DLD1 (cell line): ENCODE results near the gene TIAM2.
"Not testable (repeated sequence)": the region's sequence is repeated elsewhere in the genome, so short reads cannot be mapped to it uniquely, and the experiment has no call there.

Source experiments
- in situ Hi-C: cut with HindIII; loops from 2 replicates; pipeline ENCODE4 v1.10.0; 2017; ENCODE audit warnings: low sequenced_read_pairs

TIAM2 gene

DNA sequence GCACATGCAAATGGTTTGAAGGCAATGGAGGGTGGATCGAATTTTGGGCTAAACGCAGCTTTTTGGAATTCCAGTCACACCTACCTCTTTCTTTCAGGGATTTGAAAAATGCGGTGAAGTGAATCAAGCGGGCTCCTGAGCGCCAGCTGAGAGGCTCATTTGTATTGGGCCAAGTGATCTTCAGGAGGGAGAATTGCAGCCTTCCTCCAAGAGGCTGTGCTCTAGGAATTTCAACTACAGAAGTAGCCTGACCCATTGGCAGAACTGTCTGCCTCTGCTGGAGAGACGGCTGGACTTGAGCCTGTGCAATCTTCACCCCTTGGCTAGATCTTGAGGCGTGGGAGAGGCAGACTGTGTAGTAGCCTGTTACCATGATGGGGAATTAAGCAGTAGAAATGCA is 5.7 kb upstream of the TIAM2 start:
- in situ Hi-C loops = no loop called here

DNA sequence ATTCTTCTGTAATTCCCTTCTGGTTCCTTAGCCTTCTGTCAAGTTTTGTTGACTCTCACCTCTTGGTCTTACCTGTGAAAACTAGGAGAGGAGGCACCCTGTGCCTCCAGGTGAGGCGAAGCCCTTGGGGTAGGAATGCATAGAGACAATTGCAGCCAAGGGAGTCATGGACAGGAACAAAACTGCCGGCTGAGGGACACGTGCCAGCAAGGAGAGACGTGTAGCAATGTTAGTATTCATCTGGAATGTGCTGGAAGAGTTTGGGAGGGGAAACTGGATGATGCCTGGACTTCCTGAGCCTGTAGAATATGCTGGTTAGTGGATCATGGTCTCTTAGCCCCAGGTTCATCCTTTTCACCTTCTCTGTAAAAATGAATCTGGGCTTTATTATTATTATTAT is 3.9 kb upstream of the TIAM2 start:
- in situ Hi-C loops = no loop called here

DNA sequence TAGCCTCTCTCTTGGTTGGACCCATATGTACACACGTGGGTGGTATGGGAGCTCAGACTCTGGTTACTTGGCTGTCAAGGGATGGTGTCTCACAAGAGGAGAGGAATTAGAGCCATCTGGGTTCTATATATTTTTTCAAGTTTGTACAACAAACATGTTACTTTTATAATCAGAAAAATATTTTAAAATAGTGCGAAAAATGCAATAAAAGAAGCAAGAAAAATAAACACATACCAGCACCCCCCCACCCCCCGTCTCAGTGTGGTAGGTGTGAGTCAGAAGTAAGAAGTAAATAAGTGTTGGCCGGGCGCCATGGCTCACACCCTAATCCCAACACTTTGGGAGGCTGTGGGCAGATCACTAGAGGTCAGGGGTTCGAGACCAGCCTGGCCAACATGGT is 2.1 kb upstream of the TIAM2 start:
- in situ Hi-C loops = no loop called here

DNA sequence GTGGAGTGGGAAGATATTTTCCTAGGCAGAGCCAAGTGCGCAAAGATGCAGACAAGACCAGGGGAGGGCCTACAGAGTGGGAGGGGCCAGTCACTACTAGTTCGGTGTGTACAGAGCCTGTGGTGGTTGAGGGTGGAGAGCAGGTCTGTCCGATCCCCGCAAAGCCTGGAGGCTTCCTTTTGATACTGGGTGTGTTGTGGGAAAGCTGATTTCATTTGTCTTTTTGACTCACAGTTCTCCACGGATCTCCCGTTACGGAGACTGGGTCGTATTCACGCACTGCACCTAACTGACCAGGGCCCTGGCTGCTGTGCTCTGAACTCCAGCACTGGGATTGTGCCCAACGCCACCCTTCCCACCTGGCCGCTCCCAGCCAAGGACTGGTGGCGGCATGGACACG is 1.4 kb upstream of the TIAM2 start:
- in situ Hi-C loops = no loop called here

DNA sequence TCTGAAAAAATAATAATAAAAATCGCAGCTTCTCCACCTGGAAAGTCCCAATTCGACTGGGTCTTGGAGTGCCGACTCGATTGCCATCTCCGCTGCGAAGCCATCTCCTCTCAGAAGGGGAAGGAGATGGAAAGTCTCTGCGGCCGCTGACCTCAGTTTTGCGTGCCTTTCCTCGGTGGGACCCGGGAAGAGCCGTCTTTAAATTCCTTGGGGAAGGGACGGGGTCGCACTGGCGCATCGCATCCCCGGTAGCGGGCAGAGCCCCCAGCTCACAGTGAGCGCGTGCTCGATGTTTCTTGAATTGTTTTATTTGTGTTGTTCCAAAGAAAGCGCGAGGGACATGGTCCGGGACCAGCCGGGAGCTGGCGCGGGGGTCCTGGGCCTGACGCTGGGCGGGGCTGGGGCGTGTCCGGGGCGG is 270 bp upstream of the TIAM2 start:
- in situ Hi-C loops = no loop called here

DNA sequence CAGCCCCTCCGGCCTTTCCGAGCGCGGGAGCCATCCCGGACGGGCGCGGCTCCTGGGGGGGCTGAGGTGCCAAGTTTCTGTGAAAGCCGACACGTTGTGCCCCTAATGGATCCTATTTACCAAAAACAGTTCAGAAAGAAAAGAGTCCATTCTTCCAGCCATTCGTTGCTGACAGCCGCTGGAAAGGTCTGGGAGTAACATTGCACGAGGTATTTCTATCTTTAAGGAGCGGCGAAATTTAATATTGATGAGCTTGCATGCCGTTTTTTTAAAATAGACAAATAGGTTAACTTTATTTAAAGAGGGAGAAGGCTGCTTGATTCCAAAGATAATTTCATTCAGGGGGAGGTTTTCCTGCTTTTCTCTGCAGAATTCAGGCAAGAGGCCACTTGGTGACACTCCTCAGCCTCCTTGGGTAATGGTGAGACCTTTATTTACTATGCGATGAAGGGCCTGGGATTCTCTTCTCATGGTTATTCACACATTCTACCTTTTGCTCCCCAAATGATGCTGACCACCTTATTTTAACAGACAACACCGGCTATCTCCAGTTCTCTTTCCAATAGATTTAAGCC is 988 bp downstream of the TIAM2 start:
- in situ Hi-C loops = no loop called here

DNA sequence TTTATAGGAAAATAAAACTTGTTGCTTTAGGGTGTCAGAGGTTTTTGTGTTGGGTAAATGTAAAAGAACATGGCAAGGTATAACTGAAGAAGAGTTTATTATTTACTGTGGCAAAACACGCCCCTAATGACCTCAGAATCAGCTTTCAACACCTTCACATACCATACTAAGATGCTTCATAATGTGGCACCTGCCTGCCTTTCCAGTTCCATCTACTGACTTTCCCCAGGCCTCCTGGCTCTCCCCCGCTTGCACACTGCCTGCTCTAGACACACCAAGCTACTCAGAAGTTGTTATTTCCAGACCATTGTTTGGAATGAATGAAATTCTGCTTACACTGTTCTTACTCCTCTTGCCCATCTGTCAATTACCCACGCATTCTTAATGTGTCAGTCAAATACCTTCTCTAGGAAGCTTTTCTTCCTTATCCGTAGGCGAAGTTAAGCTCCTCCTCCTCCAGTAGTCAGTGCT is 1.8 kb downstream of the TIAM2 start:
- in situ Hi-C loops = no loop called here

DNA sequence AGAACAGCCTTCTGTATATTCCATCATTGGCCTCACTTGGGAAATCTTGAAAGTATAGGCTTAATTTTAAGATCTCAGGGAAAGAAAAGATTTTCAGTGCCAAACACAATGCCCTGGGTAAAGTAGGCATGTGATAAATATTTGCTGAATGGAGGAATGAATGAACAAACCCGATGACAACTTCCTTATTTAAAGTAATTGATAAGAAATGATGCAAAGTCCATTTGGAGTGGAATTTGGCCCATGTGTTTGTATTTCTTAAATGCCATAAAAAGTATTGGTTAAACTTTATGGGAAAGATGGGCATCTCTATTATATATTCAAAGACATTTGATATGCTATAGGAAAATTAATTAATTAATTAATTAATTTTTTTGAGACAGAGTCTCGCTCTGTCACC is 3.7 kb downstream of the TIAM2 start:
- in situ Hi-C loops = no loop called here

DNA sequence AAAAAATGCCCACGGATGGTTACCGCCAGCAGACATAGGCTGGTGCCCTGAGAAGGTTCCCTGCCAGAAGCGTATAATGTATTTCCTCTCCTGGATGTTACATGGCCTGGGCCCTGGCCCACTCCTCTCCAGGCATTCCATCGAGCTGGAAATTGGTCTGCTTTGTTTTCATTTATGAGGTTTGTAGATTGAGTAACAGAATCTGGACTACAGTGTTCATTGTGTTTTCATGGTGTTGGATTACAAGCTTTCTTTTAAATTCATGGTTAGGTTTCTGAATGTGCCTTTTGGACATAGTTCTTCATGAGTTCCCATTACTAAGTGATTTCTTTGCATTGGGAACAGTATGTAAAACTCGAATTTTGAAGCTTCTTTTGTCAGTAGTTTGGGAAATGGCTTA is 6.4 kb downstream of the TIAM2 start:
- in situ Hi-C loops = no loop called here

DNA sequence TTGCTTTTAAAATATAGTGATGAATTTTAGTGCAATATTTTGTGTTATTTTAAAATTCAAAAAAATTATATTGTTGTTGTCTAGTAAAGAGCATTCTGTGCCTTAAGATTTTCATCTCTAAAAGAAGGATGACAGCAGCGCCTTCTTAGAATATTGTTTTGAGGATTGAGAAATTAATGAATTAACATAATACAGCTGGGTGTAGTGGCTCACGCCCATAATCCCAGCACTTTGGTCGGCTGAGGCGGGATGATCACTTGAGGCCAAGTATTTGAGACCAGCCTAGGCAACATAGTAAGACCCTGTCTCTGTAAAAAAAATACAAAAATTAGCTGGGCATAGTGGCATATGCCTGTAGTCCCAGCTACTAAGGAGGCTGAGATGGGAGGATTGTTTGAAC is 6.8 kb downstream of the TIAM2 start:
- in situ Hi-C loops = no loop called here

DNA sequence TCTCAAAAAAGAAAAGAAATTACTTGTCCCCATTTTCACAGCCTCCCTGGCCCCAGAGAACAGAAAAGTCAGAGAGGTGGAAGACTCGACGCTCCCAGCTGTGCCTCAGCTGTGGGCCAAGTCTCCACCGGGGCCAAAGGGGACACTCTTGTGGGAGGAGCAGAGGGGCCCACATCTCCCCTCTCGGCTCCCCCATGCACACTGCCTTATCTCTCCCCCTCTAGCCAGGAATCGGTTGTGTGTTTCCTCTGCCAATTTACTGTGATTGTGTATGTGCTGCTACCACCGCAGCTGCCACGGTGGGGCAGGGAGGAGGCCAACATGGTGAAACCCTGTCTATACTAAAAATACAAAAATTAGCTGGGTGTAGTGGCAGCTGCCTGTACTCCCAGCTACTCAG is 8.4 kb downstream of the TIAM2 start:
- in situ Hi-C loops = no loop called here

DNA sequence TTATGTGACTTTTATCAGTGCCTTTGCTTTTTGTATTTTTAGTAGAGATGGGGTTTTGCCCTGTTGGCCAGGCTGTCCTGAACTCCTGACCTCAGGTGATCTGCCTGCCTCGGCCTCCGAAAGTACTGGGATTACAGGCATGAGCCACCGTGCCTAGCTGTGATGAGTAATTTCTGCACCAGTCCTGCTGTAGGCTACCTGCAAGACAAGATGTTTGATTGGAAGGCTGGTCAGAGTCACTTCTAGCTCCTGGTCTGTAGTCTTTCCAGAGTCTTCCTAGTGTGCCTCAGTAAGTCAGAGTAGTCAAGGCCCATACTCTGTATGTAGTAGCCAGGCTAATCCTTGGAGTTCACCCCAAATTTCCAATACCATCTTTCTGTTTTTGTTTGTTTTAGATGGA is 8.9 kb downstream of the TIAM2 start:
- in situ Hi-C loops = no loop called here

DNA sequence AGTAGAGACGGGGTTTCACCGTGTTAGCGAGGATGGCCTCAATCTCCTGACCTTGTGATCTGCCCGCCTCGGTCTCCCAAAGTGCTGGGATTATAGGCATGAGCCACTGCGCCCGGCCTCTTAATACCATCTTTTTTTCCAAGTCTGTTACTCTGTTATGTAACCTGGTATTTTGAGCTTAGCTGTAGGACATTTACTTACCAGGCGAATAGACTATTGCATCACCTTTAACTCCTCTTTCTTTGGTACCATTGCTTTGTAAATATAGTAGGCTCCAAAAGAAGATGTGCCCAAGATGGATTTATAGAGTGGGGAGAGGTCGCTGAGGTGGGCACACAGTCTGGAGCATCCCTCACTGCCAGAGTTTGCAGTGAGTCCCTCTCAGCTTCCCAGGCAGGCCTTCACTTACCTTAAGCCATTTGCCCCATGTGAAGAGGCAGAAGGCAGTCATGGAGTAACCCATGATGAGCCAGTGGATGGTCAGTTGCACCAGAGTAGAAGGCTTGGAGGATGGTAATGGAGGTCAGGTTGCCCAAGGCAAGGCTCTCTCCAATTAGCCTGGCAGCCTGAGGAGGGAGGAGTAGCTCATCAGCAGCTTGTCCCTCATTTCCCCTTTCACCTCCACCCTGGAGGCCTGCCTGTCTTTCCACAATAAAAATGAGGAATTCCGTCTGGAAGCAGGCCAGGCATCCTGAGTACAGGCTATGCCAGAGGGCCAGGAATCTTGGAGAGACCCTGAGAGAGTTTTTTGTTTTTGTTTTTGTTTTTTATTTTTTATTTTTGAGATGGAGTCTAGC is 9.7 kb downstream of the TIAM2 start:
- in situ Hi-C loops = no loop called here

DNA sequence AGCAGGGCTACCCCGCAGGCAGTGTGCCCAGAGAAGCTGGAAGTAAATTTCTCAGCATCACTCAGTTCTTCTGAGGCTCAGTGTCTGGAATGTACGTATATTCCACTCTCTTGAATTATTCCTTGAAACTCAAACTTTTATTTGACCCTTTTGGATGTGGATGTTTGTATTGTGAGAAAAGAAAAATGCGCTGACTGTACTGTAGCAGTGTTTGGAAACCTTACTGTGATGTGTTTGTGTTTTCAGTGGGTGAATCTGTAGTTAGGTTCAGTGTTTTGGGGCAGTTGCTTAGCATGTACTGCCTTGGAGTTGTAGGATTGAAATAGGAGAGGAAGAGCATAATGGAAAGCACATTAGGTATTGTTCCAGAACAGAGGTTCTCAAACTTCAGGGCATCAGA is 13.5 kb downstream of the TIAM2 start:
- in situ Hi-C loops = no loop called here

DNA sequence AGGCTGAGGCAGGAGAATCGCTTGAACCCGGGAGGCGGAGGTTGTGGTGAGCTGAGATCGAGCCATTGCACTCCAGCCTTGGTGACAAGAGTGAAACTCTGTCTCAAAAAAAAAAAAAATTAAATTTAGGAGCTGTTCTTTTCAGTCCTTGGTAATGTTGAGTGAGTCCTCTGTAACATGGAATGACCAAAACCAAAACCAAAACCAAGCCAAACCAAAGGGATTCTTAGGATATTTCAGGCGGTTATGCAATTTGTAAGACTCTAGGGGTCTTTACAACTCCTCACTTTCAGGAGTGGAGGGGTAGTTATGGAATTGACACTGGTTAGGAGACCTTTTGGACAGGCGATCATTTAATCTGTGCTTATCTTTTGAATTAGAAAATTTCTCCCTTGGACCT is 15.8 kb downstream of the TIAM2 start:
- in situ Hi-C loops = no loop called here

DNA sequence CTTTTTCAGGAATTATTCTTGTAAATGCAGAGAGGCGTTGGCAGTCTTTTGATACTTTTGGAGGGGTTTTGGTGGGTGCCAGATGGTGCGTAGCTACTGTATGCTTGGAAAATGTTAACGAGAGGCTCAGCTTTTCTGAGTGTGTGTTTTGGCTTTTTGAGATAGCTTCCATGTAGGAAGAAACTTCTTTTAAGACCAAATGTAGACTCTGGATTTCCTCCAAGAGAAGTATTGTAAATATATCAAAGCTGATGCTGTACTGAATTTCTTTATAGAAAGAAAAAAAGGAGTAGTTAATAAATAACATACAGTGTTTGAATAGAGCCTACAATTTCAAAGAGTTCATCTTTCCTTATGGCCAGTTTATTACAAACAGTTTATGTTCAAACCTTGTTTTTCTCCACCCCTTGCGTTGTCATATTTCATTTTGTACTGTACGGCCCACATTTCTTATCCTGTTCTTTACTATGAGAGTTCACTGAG is 16.7 kb downstream of the TIAM2 start:
- in situ Hi-C loops = no loop called here

DNA sequence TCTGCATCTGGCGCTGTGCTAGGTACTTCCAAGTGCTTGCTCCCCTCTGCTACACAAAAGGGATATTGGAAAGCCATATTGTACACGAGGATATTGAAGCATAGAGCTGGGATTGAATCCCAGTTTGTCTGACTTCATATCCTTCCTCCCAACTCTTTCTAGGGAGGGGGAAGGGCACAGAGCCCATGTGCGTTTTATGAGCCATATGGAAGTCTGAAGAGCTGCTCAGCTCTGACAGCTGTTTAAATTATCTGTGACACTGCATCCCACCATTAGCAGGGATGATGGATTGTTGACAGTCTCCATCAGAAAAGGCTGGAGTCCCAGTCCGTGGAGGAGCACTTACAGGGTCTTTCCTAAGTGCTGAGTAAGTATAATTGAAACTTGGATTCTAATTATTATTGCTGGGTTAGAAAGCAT is 18.4 kb downstream of the TIAM2 start:
- in situ Hi-C loops = no loop called here

DNA sequence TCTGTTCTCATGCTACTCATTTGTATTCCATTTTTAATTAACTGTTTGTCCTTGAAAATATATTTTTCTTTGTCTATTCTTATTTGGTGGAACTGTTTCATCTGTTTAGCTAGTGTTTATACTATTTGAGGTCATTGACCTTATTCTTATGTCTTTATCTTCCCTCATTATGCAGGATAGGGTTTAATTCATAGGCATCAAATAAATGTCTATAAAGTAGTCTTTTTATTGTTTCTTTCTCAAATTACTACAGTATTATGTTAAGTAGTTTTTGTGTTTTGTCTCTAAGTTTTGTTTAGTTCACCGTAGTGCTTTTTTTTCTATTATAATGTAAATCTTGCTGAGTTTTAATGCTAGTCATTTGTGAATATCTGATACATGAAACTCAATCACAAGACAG is 19.0 kb downstream of the TIAM2 start:
- in situ Hi-C loops = no loop called here

DNA sequence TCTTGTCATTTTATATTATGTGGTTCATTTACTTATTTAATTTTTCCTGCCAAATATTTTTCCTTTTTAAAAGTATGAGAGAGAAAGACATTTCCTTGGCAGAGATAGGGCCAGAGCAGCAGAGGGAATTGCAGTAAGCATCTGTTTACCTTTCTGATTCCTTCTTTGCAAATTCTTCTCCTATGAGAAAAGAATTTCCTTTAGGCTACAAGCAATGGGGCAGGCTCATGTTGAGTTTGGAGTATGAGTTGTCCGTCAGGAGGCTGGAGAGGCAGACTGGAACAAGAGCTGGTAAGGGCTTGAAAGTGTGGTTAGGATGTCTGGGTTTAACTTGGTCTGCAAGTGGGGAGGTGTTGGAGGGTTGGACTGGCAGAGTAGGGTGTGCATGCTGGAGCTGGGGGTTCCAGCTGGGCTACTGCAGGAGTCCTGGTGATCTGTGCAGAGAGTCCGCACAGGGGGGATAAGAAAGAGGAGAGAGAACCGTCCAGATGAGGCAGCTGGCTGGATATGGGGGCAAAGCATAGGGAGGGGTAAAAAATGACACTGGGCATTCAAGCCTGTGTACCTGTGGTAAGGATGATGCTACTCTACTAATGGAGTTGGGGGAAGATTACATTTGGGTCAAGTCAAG is 19.7 kb downstream of the TIAM2 start:
- in situ Hi-C loops = no loop called here

DNA sequence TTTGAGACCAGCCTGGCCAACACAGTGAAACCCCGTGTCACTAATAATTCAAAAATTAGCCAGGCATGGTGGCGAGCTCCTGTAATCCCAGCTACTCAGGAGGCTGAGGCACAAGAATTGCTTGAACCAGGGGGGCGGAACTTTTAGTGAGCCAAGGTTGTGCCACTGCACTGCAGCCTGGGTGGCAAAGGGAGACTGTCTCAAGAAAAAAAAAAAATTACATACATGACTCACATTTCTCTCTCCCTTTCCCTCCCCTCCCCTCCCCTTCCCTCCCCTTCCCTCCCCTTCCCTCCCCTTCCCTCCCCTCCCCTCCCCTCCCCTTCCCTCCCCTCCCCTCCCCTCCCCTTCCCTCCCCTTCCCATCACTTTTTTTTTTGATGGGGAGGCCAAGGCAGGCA is 23.3 kb downstream of the TIAM2 start:
- in situ Hi-C loops = not testable (repeated sequence)

DNA sequence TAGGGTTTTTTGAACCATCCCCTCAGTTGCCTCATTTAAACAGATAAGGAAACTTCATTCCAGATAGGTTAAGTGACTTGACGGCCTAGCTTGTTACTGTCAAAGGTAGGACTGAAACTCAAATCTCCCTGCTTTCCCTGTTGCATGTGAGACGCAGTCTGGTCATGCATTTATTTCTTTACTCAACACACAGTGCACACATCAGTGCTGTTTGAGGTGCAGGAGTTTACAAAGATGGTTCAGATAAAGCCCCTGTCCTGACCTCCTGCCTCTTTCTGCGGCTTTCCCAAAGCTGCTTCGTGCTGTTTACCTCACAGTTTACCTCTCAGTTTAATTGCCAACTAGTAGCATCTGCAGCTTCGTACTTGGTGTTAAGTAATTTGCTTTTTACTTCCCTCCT is 26.6 kb downstream of the TIAM2 start:
- in situ Hi-C loops = no loop called here

DNA sequence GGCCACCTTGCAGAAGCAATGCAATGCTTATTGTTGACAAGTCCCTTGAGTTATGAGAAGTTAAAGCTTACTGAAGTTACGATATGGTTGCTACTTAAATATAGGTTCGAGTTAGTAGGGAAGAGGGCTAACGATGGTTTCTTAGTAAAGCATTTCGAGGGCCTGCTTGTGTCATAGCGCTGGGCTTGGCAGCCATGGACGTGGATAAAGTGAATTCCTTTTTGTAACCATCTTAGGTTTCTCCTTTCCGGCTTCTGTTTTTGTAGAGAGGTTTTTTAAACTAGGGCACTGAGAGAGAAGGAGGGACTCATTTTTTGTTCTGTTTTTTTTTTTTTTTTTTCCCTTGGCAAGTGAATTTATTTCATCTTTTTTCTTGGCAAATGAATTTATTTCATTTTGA is 27.6 kb downstream of the TIAM2 start:
- in situ Hi-C loops = no loop called here
